ENCODE results near the gene PLD3.
"Not testable (repeated sequence)": the region's sequence is repeated elsewhere in the genome, so short reads cannot be mapped to it uniquely, and the experiment has no call there.

The PLD3 gene

DNA sequence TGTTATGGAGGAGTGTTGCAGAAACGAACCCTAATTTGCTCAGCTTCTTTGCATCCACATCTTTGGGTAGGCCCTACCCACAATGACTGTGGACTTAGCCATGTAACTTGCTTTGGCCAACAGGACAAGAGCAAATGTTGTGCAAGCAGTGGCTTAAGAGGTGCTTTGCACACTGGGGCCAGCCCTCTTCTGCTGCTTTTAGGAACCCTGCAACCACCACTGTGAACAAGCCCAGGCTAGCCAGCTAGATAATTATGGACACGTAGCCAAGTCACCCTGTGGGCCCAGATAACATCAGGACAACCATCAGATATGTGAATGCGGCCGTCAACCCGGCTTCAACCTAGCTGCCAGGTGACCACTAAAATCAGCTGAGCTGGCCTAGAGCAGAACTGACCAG lies 17.4 kb upstream of the PLD3 start:
- in situ Hi-C loops (cut with HindIII; ENCODE audit: low sequenced_read_pairs): no loop called here

DNA sequence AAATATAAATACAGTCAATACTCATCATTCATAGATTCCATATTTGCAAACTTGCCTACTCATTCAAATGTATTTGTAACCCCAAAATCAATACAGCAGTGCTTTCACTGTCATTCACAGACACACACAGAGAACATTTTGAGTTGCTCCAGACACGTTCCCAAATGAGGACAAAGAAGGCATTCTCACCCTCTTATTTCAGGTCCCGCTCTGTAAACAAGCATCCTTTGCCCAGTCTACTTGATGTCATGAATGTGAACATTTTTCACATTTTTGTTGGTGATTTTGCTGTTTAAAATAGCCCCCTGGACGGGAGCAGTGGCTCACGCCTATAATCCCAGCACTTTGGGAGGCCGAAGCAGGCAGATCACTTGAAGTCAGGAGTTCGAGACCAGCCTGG lies 15.8 kb upstream of the PLD3 start:
- in situ Hi-C loops (cut with HindIII; ENCODE audit: low sequenced_read_pairs): no loop called here

DNA sequence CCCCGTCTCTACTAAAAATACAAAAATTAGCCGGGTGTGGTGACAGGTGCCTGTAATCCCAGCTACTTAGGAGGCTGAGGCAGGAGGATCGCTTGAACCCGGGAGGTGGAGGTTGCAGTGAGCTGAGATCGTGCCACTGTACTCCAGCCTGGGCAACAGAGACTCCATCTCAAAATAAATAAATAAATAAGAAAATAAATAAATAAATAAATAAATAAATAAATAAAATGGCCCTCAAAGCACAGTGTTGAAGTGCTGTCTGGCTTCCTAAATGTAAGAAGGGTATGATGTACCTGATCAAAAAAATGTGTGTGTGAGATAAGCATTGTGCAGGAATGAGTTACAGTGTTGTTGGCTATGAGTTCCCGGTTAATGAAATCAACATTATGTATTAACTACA lies 15.4 kb upstream of the PLD3 start:
- in situ Hi-C loops (cut with HindIII; ENCODE audit: low sequenced_read_pairs): not testable (repeated sequence)

DNA sequence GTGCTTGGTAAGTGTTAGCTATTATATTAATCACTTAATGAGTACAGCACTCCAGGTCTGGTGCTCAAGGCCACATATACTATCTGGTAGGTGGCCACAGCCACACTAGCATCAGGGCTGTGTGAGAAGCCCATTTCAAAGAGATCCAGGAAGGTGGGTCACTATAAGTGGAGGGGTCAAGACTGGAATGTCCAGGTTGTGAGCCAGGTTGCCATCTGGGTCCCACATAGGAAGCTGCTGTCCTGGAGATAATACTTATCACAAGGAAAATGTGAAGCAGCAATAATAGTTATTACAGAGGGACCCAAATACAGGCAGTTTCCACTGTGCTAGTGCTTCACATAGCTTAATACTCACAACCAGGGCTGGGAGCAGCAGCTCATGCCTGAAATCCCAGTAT lies 13.4 kb upstream of the PLD3 start:
- in situ Hi-C loops (cut with HindIII; ENCODE audit: low sequenced_read_pairs): no loop called here

DNA sequence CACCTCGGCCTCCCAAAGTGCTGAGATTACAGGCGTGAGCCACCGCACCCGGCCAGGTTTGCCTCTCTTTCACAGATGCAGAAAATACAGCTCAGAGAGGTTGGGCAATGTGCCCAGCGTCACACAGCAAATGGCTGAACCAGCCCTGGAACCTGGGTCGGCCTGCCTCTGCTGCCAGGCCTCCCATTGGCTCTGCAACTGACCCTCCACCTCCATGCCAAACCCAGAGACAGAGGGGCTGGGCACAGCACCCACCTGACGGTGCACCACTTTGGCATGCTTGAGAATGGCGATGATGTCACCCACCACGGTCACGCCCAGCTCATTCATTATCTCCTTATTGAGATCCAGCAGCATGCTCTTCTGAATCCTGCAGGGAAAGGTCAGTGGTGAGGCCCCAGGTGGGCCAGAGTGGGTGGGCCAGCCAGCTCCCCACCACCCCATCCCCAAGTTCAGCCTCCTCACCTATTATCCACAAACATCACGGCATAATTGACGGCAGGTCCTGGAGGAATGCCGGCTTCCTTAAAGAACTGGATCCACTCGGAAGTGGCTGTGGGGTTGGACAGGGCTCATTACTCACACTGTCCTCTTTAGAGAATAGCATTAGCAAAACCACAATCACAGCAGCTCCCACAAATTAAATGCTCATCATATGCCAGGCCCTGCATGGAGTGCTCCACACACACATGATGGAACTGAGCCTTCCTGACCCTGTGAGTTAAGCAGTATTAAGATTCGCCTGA lies 12.5 kb upstream of the PLD3 start:
- in situ Hi-C loops (cut with HindIII; ENCODE audit: low sequenced_read_pairs): no loop called here

DNA sequence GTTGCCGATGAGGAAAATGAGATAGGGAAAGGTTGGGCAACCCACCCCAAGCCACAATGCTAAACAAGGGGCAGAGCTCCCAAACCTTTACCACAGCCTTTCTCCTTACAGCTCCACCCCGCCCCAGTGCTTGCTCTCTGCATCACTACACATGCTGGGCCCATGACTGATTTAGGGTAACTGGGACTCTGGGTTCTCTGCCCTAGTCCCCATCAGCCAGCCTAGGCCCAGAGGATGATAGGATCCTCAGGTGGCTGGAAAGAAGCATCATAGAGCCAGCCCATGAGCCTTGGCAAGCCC lies 11.9 kb upstream of the PLD3 start:
- in situ Hi-C loops (cut with HindIII; ENCODE audit: low sequenced_read_pairs): no loop called here

DNA sequence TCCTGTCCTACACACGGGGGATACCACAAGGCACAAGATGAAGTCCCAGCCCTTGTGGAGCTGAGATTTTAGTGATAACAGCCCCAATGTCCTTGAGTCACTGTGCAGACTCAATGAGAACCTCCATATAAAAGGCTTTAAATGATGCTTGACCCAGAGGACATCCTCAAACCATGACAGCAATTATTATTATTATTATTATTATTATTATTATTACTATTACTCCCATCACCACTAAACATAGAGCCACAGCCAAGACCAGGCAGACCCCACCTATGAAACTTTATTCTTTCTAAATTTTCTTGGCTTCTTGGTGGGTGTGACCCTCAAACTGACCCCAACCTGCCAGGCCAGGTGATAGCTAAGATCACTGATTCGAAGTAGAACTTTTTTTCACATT lies 11.4 kb upstream of the PLD3 start:
- in situ Hi-C loops (cut with HindIII; ENCODE audit: low sequenced_read_pairs): no loop called here

DNA sequence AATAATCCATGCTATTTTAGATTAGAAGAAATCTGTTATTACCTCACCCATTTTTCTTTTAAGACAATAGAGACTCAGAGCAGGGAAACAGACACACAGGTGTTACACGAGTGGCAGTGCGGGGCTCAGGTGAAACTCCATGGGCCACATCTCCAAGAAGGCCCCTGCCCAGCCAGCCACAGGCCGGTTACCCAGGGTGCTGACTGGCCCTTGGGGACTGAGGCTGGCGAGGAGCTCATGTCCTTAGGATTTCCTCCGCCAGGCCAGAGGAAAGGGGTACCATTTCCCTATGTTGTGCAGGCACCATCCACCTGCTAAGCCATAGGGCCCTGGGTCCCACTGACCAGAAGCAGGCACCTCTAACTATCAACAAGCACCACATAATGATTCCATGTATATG lies 10.9 kb upstream of the PLD3 start:
- in situ Hi-C loops (cut with HindIII; ENCODE audit: low sequenced_read_pairs): no loop called here

DNA sequence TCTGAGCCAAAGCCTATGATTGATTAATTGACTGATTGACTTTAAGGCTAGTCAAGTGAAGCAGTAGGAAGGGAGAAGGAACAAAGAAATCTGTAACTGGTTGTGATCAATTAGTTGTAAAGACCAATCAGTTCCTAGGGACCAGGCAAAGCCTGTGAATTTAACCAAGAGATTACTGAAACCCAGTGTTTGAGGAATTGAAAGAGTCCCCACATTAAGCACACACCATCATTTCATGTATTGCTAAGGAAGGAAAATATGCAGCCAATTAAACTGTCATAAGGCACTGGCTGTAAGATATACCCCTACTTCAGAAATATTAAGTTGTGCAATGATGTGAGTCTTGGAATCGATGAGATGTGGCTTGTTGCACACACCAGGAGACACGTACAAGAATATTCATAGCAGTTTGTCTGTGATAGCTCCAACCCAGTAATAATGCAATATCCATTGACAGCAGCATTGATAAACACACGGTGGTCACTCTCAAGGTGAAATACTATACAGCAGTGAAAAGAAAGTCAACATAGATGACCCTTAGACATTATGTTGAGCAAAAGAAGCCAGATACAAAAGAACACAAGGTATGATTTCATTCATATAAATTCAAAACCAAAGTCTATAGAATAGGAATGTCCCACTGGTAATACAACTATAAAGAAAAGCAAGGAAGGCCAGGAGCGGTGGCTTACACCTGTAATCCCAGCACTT lies 9.3 kb upstream of the PLD3 start:
- in situ Hi-C loops (cut with HindIII; ENCODE audit: low sequenced_read_pairs): no loop called here

DNA sequence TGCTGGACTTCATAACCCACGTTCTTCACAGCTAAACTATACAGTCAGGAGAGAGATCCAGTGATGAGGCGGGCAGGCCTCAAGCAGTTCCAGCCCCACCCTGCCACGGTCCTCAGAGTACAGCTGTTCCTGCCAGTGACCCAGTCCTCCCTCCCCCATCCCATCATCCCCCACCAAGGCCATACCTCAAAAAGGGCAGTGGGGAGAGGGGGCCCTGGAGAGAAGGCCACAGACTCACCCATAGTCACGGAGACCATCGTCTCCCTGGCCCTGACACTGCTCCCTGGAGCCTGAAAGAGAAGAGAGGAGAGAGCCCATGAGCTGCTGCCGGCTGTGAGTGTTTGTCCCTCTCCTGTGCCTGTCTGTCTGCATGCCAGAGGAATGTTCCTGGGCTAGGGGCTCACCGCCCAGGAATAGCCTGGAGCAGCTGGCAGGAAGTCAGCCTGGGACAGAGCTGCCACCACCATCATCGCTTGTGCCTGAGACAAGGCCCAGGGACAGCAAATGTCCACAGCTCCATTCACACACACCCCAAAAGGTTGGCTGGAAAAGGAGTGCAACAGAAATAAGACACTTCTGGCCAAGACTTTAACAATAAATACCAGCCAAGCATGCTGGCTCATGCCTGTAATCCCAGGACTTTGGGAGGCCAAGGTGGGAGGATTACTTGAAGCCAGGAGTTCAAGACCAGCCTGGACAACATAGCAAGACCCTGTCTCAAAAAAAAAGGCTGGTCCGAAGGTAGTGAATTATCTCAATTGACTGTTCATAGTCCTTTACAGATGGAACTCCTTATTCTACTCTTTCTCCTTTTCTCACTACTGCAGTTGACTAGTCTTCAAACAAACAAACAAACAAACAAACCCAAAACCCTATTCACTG lies 6.7 kb upstream of the PLD3 start:
- in situ Hi-C loops (cut with HindIII; ENCODE audit: low sequenced_read_pairs): no loop called here

DNA sequence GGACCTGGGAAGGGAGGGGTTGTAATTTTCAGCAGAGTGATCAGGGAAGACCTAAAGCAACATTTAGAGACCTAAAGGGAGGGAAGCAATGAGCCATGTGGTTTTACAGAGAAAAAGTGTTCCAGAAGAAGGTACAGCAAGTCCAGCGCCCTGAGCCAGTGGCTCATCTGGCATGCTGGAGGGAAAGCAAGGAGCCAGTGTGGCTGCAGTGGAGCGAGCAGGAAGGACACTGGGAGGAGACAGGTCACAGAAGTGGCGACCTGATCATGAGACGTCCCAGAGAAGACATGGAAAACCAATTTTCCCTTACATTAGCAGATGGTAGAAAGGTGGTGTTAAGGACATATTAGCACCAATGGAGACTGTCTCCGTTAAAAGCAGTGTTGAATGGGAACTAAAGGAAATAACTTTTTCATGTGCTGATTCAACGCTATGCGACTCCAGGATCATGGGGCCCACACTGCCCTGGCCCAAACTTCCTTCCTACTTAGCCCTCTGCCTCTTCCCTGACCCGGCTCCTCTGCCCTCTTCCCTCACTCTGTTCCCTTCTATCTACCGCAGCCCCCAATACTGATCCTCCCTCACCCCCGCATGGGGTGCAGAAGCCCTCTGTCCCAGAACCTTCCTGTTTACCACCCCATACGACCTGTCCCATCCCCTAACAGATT lies 5.7 kb upstream of the PLD3 start:
- in situ Hi-C loops (cut with HindIII; ENCODE audit: low sequenced_read_pairs): no loop called here

DNA sequence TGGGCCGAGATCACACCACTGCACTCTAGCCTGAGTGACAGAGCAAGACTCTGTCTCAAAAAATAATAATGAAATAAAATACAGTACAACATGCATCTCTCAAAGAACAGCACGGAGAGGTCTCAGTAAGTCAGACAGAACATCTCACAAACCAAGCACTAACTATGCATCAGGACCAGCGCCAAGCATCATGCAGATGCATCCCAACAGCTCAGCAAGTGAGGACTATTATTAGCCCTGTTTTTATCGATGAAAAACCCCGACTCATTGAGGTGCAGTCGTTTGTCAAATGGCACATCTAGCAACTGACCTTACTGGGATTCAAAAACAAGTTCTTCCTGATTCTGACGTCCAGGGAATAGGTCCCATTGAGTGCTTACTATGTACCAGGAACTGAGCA lies 4.1 kb upstream of the PLD3 start:
- in situ Hi-C loops (cut with HindIII; ENCODE audit: low sequenced_read_pairs): no loop called here

DNA sequence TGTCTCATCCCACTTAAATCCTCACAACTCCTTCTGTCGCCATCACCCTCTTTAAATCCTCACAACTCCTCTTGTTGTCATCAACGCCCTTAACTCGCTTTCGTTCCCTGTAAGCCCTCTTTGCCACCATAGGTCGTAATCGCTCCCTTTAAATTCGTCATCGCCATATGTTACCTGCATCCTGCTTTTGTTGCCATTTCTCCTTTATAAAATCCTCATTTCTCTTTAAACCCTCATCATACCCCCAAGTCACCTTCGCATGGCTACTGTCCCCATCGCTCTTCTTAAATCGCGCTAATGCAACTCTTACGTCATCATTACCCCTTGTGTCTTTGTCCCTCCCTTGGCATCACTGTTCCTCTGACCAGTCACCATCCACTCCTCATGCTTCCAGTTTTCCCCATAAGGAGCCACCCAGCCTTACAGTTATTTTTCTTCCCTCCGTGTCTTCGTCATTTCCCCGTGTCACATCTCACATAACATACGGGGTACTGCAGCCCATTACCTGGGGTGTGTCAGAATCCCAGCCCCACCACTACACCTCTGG lies 539 bp downstream of the PLD3 start:
- in situ Hi-C loops (cut with HindIII; ENCODE audit: low sequenced_read_pairs): no loop called here

DNA sequence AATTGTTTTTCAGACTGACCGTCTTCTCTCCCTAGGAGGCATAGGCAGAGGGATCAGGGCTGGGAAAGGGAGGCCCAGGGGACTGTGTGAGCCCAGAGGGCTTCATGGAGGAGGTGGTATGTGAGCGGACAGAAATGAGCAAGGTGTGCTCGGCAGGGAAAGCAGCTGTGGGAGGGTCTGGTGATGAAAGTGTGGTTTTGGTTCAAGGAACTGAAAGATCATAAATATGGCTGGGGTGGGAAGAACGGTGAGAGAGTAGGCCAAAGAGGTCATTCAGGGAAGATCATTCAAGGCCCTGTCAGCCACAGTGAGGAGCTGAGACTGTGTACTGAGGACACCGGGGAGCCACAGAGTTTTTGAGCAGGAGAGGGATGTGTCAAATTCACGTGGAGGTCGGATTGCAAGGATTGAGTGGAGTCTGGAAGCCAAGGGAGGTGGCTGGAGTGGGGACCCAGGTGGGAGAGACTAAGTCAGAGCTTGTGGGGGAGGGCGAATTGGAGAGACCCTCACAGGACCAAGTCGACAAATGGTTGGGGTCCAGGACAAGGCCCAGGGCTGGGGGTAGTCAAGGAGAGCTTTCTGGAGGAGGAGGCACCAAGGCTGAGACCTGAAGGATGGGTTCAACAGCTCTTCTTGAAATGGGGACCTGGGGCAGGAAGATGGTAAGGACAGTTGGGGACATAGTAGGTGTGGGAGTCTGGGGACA lies 7.6 kb downstream of the PLD3 start:
- in situ Hi-C loops (cut with HindIII; ENCODE audit: low sequenced_read_pairs): no loop called here

DNA sequence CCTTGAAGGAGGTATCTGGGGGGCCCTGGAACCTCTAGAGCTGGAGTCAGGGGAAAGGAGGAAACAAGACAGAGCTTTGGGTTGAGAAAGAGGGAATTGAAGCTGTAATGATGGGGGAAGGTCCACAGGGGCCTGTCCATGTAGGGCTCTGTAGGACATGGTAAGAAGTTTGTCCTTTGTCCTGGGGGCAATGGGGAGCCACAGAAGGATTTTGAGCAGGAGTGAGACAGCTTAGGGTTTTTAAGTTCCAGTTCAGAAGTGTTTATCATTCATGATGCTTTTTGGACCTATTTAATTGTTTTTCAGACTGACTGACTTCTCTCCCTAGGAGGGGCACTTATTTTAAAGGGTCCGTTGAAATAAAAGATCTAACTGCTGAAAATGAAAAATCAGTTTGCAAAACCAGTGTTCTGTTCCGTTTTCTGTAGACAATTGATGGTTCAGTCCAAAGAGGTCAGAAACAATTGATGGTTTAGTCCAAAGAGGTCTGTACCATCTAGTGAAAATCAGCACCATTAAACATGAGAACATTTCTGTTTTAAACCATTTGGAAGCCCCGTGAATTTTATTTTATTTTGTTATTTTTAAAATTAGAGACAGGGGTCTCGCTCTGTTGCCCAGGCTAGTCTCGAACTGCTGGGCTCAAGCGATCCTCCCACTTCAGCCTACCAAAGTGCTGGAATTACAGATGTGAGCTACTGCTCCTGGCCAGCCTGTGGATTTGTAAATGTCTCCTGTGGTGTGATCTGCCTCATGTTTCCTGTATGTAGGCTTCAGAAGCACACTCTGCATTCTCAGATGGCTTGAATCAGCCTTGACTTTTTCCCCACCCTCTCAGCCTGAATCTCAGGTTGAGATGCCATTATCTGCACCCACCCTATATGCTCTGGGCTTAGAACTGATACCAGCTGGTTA lies 8.4 kb downstream of the PLD3 start:
- in situ Hi-C loops (cut with HindIII; ENCODE audit: low sequenced_read_pairs): no loop called here

DNA sequence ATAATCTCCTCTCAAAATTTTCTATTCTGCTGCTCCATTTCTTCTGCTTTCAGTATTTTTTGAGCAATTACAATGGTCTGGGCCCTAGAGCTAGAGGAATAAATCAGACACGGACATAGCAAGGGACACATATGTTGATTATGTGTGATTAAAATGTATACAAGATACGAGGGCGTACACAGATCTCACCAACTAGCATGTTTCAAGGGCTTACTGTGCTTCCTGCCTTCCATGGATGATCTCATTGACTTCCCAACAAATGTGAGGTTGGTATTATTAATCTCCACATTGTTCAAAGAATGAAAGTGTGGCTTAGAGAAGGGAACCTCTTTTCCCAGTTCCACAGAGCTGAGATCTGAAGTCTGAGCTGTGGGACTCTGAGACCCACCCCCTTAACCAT lies 9.1 kb downstream of the PLD3 start:
- in situ Hi-C loops (cut with HindIII; ENCODE audit: low sequenced_read_pairs): no loop called here

DNA sequence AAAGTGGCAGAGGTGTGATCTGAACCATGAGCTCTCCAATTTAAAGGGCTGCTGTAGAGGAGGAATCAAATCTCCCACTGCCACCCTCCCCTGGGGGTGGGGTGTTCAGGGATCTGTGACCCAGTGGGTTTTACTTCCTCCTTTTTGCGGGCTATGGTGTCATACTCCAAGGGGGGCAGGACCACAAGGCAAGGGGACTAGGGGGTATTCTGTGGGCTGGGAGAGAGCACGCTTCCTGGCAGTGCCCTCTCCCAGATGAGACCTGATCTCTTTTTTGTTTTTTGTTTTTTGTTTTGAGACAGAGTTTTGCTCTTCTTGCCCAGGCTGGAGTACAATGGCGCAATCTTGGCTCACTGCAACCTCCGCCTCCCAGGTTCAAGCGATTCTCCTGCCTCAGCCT lies 10.3 kb downstream of the PLD3 start:
- in situ Hi-C loops (cut with HindIII; ENCODE audit: low sequenced_read_pairs): no loop called here

DNA sequence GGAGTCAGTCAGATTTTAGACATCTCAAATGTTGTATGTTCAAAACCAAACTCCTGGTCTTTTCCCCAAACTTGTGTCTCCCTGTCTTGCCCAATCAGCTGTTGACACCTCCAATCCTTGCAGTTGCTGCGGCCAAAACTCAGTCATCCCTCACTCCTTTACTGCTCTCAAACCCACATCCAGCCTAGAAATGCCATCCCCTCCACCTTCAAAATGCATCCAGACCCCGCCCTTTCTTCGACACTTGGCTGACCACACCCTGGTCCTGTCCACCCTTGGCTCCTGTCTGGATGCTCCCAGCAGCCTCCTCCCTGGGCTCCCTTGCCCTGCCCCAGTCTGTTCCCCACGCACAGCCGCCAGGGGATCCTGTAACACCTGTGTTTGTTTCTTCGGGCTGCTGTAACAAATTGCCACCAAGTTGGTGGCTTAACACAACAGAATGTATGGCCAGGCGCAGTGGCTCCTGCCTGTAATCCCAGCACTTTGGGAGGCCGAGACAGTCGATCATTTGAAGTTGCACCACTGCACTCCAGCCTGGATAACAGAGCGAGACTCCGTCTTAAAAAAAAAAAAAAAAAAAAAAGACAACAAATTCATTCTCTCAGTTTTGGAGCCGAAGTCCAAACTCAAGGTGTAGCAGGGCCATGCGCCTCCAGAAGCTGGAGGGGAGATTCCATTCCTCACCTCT lies 11.7 kb downstream of the PLD3 start:
- in situ Hi-C loops (cut with HindIII; ENCODE audit: low sequenced_read_pairs): no loop called here

DNA sequence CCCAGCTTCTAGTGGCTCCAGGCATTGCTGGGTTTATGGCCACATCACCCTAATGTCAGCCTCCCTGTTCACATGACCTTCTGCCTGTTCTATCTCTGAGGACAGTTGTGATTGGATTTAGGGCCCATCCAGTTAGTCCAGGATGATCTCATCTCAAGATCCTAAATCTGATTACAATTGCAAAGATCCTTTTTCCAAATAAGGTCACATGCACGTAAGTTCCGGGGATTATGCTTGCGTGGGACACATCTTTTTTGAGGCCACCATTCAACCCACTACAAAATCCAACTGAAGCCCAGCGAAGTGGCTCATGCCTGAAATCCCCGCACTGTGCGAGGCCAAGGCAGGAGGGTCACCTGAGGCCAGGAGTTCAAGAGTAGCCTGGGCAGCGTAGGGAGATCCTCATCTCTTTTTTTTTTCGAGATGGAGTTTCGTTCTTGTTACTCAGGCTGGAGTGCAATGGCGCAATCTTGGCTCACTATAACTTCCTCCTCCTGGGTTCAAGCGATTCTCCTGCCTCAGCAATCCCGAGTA lies 12.3 kb downstream of the PLD3 start:
- in situ Hi-C loops (cut with HindIII; ENCODE audit: low sequenced_read_pairs): no loop called here
